T-helper 2 cell treated with Interferon-gamma antibody and Interleukin-4, amounts not matched to agents 5 μg/mL and 100 μg/mL, for 36 hours (primary cell): ENCODE measurements around the gene TKT.

Experiments used
- DNase-seq: peaks from one replicate; pipeline ENCODE4 v3.0.0; 2021; ENCODE audit warnings: low spot score
- H3K27ac Mint-ChIP-seq: one replicate; pipeline ENCODE4 v1.8.0; 2021; ENCODE audit warnings: mild to moderate bottlenecking, mixed read lengths
- H3K27me3 Mint-ChIP-seq: one replicate; pipeline ENCODE4 v1.8.0; 2021; ENCODE audit warnings: low read depth, mixed read lengths
- H3K36me3 Mint-ChIP-seq: one replicate; pipeline ENCODE4 v1.8.0; 2021; ENCODE audit warnings: low read depth, mixed read lengths
- H3K4me1 Mint-ChIP-seq: one replicate; pipeline ENCODE4 v1.8.0; 2021; ENCODE audit warnings: low read depth, mixed read lengths
- H3K4me3 Mint-ChIP-seq: one replicate; pipeline ENCODE4 v1.8.0; 2022; ENCODE audit warnings: mild to moderate bottlenecking, moderate library complexity, mixed read lengths
- H3K9me3 Mint-ChIP-seq: one replicate; pipeline ENCODE4 v1.8.0; 2021; ENCODE audit warnings: mixed read lengths

TKT gene

GRCh38 chr3:53240989-53241972 is 14.5 kb downstream of the TKT start:
- H3K4me1 Mint-ChIP-seq, result peaks cover 6% of the 10 kb centered on the region
- no peak for DNase-seq
- H3K36me3 Mint-ChIP-seq, result peaks cover 28% of the 10 kb centered on the region
- no peaks in the 10 kb centered on the region for H3K9me3 Mint-ChIP-seq
- no peaks in the 10 kb centered on the region for H3K27me3 Mint-ChIP-seq
- no peak overlapping the region for H3K4me3 Mint-ChIP-seq
- no peak overlapping the region for H3K27ac Mint-ChIP-seq

DNA sequence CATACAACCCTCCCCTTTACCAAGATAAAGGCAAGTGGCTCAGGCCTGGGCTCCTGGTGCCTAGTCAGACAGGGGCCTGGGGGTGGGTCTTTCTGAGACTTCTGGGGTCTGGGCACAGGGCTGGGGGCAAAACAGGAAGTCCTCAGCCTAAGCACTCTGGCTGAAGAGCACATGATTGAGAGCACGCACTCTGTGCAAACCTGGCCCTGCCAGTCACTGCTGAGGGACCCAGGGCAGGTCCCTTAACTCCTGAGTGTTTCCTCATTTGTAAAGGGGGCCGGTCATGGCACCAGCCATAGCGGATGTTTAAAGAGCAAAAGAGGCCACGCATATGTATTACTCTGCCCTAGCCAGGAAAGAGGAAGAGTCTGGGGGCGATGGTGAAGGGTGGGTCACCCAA is 16.0 kb downstream of the TKT start:
- Mint-ChIP-seq H3K27me3 (no peaks in the 10 kb centered on the region), H3K9me3 (no peaks in the 10 kb centered on the region), H3K36me3 (peaks cover 31% of the 10 kb centered on the region), H3K27ac (no peak overlapping the region), H3K4me3 (no peak overlapping the region), H3K4me1 (peaks cover 4% of the 10 kb centered on the region)
- no peak for DNase-seq

DNA sequence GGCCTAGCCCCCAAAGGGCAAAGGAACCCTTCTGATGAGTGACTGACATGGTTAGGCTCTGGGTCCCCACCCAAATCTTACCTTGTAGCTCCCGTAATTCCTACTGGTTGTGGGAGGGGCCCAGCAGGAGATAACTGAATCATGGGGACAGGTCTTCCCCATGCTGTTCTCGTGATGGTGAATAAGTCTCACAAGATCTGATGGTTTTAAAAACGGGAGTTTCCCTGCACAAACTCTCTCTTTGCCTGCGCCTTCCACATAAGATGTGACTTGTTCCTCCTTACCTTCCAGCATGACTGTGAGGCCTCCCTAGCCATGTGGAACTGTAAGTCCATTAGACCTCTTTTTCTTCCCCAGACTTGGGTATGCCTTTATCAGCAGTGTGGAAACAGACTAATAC is 16.9 kb downstream of the TKT start:
- H3K27me3 Mint-ChIP-seq, result no peaks in the 10 kb centered on the region
- DNase-seq, result no peak
- H3K27ac Mint-ChIP-seq, result peak overlapping the region; percentile 58
- H3K4me1 Mint-ChIP-seq, result peaks cover 7% of the 10 kb centered on the region
- H3K4me3 Mint-ChIP-seq, result no peak overlapping the region
- H3K9me3 Mint-ChIP-seq, result no peaks in the 10 kb centered on the region
- H3K36me3 Mint-ChIP-seq, result peaks cover 34% of the 10 kb centered on the region

DNA sequence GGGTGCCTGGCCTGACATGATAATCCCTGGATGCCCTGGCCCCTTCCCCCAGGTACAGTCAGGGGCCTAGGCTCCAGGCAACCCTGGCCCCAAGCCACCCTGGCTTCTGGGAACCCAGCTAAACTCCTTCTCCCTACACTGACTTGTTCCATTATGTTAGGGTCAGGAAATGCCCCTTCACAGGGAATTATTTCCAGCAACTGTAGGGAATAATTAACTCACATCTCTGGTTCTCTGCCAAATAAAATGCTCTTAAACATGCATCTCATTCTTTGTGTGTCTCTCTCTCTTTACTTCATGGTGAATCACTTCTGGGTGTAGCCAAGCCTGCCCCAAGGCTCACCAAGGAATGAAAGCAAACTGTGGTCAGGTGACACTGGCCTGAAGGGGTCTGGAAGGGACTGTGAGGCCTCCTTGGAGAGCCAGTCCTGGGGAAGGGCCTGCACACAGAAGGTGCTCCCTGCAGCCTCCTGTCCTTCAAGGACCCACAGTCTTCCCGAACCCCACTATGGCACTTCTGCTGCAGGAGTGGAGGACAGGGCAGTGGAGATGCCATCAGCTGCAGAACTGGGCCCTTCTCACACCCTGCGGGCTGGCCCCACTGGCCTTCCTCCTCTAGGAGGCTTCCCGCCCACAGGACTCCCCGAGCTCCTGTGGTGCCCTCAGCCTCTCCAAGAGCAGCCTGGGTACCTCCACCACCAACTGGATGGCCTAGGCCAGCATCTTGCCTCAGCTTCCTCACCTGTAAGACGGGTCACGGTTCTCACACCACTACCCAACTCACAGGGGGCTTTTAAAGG is 17.6 kb downstream of the TKT start:
- no peaks in the 10 kb centered on the region for H3K27me3 Mint-ChIP-seq
- no peaks in the 10 kb centered on the region for H3K9me3 Mint-ChIP-seq
- H3K4me1 Mint-ChIP-seq, result peaks cover 7% of the 10 kb centered on the region
- peaks cover 39% of the 10 kb centered on the region for H3K36me3 Mint-ChIP-seq
- H3K4me3 Mint-ChIP-seq, result no peak overlapping the region
- no peak overlapping the region for H3K27ac Mint-ChIP-seq
- no peak for DNase-seq

GRCh38 chr3:53236112-53236841 is 19.5 kb downstream of the TKT start:
- H3K9me3 Mint-ChIP-seq, result no peaks in the 10 kb centered on the region
- no peaks in the 10 kb centered on the region for H3K27me3 Mint-ChIP-seq
- peak overlapping the region; percentile 20 for H3K27ac Mint-ChIP-seq
- peaks cover 7% of the 10 kb centered on the region for H3K4me1 Mint-ChIP-seq
- H3K36me3 Mint-ChIP-seq, result peaks cover 42% of the 10 kb centered on the region
- no peak for DNase-seq
- H3K4me3 Mint-ChIP-seq, result no peak overlapping the region

- Mint-ChIP-seq H3K9me3 (no peaks in the 10 kb centered on the region), H3K27me3 (no peaks in the 10 kb centered on the region), H3K27ac (peak overlapping the region; percentile 55), H3K4me3 (no peak overlapping the region), H3K4me1 (peaks cover 7% of the 10 kb centered on the region), H3K36me3 (peaks cover 41% of the 10 kb centered on the region)
- DNase-seq, result no peak
These were observed 20.3 kb downstream of the TKT start for GRCh38 chr3:53235545-53235944.

GRCh38 chr3:53234841-53235232 is 21.0 kb downstream of the TKT start:
- no peak for DNase-seq
- Mint-ChIP-seq H3K27ac (no peak overlapping the region), H3K36me3 (peaks cover 41% of the 10 kb centered on the region), H3K4me1 (peaks cover 7% of the 10 kb centered on the region), H3K4me3 (no peak overlapping the region), H3K9me3 (no peaks in the 10 kb centered on the region), H3K27me3 (no peaks in the 10 kb centered on the region)

DNA sequence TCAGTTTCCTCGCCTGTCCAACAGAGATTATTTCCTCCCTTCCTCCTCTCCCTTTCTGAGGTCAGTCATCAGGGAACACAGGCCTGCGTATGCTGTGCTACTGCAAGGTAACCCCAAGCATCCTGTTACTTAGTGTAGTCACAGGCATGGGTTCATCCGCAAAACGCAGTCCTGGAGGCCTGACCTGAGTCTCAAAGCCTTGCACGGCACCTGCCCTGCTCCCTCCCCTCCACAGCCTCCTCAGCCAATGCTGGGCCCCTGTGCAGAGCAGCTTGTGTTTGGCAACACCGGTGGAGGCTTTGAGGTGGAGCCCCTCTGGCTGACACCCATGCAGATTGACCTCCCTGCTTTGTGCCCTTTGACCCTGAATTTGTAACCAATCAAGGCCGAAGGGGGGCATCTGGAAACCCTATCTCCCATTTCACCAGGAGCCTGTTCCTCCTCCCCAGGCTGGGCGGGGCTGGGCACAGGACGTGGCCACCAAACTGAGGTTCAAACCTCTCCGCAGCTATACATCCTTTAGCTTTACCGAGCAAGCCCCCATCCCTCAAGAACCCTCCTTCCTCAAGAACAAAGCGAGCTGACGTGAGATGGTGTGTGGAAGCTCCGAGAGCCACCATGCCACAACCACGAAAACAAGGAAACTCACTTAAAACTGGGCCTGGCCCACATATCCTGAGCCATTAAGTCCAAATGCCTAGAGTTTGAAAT is 21.5 kb downstream of the TKT start:
- peaks cover 7% of the 10 kb centered on the region for H3K4me1 Mint-ChIP-seq
- no peaks in the 10 kb centered on the region for H3K27me3 Mint-ChIP-seq
- no peak overlapping the region for H3K4me3 Mint-ChIP-seq
- H3K27ac Mint-ChIP-seq, result peak overlapping the region; percentile 7
- H3K9me3 Mint-ChIP-seq, result no peaks in the 10 kb centered on the region
- no peak for DNase-seq
- H3K36me3 Mint-ChIP-seq, result peaks cover 42% of the 10 kb centered on the region

GRCh38 chr3:53232641-53233377 is 23.0 kb downstream of the TKT start:
- H3K27me3 Mint-ChIP-seq, result no peaks in the 10 kb centered on the region
- peaks cover 7% of the 10 kb centered on the region for H3K4me1 Mint-ChIP-seq
- H3K36me3 Mint-ChIP-seq, result peaks cover 45% of the 10 kb centered on the region
- peak overlapping the region; percentile 41 for H3K27ac Mint-ChIP-seq
- H3K9me3 Mint-ChIP-seq, result no peaks in the 10 kb centered on the region
- DNase-seq, result no peak
- no peak overlapping the region for H3K4me3 Mint-ChIP-seq

- peaks cover 51% of the 10 kb centered on the region for H3K36me3 Mint-ChIP-seq
- DNase-seq, result no peak
- no peak overlapping the region for H3K4me3 Mint-ChIP-seq
- H3K4me1 Mint-ChIP-seq, result peaks cover 6% of the 10 kb centered on the region
- no peaks in the 10 kb centered on the region for H3K9me3 Mint-ChIP-seq
- H3K27ac Mint-ChIP-seq, result no peak overlapping the region
- no peaks in the 10 kb centered on the region for H3K27me3 Mint-ChIP-seq
These were observed 24.0 kb downstream of the TKT start for GRCh38 chr3:53231532-53232511.

GRCh38 chr3:53230789-53231188 is 25.0 kb downstream of the TKT start:
- H3K4me1 Mint-ChIP-seq, result peaks cover 3% of the 10 kb centered on the region
- DNase-seq, result no peak
- H3K36me3 Mint-ChIP-seq, result peaks cover 48% of the 10 kb centered on the region
- no peak overlapping the region for H3K4me3 Mint-ChIP-seq
- H3K27me3 Mint-ChIP-seq, result no peaks in the 10 kb centered on the region
- H3K27ac Mint-ChIP-seq, result no peak overlapping the region
- H3K9me3 Mint-ChIP-seq, result no peaks in the 10 kb centered on the region

DNA sequence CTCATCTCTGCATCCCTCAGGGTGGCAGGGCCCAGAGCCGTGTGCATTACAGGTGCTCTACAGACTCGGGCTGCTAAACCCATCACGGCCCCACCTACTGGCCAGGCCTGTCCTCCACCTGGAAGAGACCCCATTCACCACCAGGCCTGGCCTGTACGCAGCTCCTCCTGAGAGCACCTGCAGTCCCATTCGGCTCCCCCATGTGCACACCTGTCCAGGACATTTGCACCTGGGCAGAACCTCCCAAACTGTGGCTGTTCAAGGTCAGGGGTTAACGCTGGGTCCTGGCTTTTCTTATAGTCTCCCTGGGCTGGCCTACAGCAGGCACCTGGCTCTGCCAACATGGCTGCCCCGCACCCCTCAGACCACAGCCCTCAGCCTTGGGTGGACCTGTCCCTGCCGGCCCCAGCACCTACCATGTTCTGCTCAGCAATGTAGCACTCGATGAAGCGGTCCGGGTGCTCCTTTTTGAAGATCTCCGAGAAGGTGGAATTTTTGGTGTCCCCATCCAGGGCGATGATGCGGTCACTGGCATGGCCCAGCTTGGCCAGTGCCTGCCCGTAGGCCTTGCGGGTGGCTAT is 25.7 kb downstream of the TKT start:
- Mint-ChIP-seq H3K9me3 (no peaks in the 10 kb centered on the region), H3K27ac (no peak overlapping the region), H3K36me3 (peaks cover 45% of the 10 kb centered on the region), H3K4me1 (peaks cover 3% of the 10 kb centered on the region), H3K27me3 (no peaks in the 10 kb centered on the region), H3K4me3 (no peak overlapping the region)
- no peak for DNase-seq
